Measurements from ENCODE around the gene CAPS2.

DNA sequence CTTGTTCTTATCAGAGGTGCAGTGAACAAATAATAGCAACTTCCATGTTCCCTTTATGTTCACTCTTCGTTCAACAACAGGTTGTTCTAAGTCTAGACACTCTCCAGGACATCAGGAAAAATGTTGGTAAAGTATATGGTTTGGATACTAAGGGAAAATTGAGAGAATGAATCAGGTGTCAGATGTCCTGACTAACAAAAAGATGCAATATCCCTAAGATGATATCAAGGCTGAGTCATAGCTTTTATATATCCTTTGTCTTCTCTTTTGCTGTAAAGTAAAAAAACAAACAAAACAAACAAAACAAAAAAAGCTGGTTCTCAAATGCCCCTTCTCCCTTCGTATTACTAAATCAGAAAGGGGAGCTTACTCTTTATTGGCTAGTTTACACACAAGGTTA, 15.4 kb upstream of the CAPS2 start:
- TF ChIP-seq, protein P1, sequence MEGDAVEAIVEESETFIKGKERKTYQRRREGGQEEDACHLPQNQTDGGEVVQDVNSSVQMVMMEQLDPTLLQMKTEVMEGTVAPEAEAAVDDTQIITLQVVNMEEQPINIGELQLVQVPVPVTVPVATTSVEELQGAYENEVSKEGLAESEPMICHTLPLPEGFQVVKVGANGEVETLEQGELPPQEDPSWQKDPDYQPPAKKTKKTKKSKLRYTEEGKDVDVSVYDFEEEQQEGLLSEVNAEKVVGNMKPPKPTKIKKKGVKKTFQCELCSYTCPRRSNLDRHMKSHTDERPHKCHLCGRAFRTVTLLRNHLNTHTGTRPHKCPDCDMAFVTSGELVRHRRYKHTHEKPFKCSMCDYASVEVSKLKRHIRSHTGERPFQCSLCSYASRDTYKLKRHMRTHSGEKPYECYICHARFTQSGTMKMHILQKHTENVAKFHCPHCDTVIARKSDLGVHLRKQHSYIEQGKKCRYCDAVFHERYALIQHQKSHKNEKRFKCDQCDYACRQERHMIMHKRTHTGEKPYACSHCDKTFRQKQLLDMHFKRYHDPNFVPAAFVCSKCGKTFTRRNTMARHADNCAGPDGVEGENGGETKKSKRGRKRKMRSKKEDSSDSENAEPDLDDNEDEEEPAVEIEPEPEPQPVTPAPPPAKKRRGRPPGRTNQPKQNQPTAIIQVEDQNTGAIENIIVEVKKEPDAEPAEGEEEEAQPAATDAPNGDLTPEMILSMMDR (IDR thresholded peaks at IDR 0.05; ENCODE audit: insufficient read depth, low read length), result no peak
- no peak for TF ChIP-seq POLR2AphosphoS5 (IDR thresholded peaks at IDR 0.05; ENCODE audit: low read depth)
- TF ChIP-seq, protein P2, sequence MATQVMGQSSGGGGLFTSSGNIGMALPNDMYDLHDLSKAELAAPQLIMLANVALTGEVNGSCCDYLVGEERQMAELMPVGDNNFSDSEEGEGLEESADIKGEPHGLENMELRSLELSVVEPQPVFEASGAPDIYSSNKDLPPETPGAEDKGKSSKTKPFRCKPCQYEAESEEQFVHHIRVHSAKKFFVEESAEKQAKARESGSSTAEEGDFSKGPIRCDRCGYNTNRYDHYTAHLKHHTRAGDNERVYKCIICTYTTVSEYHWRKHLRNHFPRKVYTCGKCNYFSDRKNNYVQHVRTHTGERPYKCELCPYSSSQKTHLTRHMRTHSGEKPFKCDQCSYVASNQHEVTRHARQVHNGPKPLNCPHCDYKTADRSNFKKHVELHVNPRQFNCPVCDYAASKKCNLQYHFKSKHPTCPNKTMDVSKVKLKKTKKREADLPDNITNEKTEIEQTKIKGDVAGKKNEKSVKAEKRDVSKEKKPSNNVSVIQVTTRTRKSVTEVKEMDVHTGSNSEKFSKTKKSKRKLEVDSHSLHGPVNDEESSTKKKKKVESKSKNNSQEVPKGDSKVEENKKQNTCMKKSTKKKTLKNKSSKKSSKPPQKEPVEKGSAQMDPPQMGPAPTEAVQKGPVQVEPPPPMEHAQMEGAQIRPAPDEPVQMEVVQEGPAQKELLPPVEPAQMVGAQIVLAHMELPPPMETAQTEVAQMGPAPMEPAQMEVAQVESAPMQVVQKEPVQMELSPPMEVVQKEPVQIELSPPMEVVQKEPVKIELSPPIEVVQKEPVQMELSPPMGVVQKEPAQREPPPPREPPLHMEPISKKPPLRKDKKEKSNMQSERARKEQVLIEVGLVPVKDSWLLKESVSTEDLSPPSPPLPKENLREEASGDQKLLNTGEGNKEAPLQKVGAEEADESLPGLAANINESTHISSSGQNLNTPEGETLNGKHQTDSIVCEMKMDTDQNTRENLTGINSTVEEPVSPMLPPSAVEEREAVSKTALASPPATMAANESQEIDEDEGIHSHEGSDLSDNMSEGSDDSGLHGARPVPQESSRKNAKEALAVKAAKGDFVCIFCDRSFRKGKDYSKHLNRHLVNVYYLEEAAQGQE (IDR thresholded peaks at IDR 0.05; ENCODE audit: insufficient replicate concordance, low read depth), result no peak

Data from HL-60 (cell line).